ENCODE results near the gene CTXN3. TPM values are rescaled to one million over a fixed set of nuclear protein-coding genes. Genes with fewer than 3 reads are reported as not detected.

The CTXN3 gene
- total and polyA plus RNA-seq, 10 of the 15 experiments (the other 5 are each of a cell fraction or from before 2014, with no cell fraction given): not detected

DNA sequence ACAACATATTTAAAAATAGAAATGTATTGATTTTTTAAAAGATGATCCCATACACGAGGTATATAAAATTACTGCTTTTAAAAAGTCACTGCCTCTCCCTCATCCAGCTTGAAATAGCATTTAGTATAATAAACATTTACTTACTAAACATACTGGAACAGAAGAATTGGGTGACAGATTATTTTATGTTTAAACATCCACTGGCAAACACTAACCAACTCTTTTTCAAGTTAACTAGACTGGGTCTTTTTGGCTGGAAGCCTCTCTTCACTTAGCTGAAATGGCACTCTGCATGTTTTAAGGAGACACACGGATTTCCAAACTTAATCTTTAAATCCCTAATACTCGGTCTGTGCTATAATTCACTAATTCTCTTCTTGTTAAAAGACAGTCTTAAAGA lies 19.0 kb downstream of the CTXN3 start:
- Histone ChIP-seq H3K79me2 (ENCODE audit: control insufficient read depth, insufficient read depth, low read length) (no peaks in the 10 kb centered on the region), H2AFZ (ENCODE audit: control insufficient read depth, low read depth, low read length) (no peak overlapping the region), H3K9me3 (replicated peaks; ENCODE audit: control insufficient read depth, insufficient read depth, low read length) (no peaks in the 10 kb centered on the region), H3K4me2 (ENCODE audit: control insufficient read depth, insufficient read depth) (no peak overlapping the region), H3K27ac (ENCODE audit: control insufficient read depth, insufficient read depth) (no peak overlapping the region), H3K36me3 (ENCODE audit: control insufficient read depth in 2 of 2, insufficient read depth in 2 of 2, low read length in 1 of 2) (no peaks in the 10 kb centered on the region), H3K27me3 (replicated peaks in 1 of 2; ENCODE audit: control insufficient read depth in 2 of 2, insufficient read depth in 2 of 2, low read length in 1 of 2) (no peaks in the 10 kb centered on the region), H3K9ac (ENCODE audit: control insufficient read depth, insufficient read depth, low read length) (no peak overlapping the region), H3K4me1 (ENCODE audit: control insufficient read depth, insufficient read depth, low read length) (no peaks in the 10 kb centered on the region), H4K20me1 (ENCODE audit: control insufficient read depth, insufficient read depth) (no peaks in the 10 kb centered on the region), H3K4me3 (no peak overlapping the region)
- TF ChIP-seq CHD2 (IDR thresholded peaks at IDR 0.05; ENCODE audit: borderline replicate concordance, low read depth, low read length) (no peak), EGR1 (IDR thresholded peaks at IDR 0.05; ENCODE audit: borderline replicate concordance in 1 of 2, low read depth in 2 of 2, low read length in 2 of 2) (no peak)
- ChIA-PET CTCF (no interaction called here), POLR2A (no interaction called here), SMC1A (ENCODE audit: uncharacterized antibody, unreplicated experiment) (interaction anchor here (0.7 to 3.2 kb wide), 5 partner anchors 9 to 97 kb away, joined by 3 to 11 read pairs (median 4); no protein-coding TSS in a partner anchor), RAD21 (ENCODE audit: unreplicated experiment) (no interaction called here)
- in situ Hi-C loops (cut with MboI): no loop called here
- ATAC-seq: no peak
- WGBS (ENCODE audit: insufficient coverage, insufficient replicate concordance, low lambda C conversion rate, missing lambda C conversion rate): 2% methylated on average over 3 of the region's 3 CpGs
- intact Hi-C loops (cut with micrococcal nuclease; ENCODE audit: unreplicated experiment): no loop called here
- DNase-seq (ENCODE audit: low read depth, low spot score): no peak
- BruUV-seq (replicated peaks): no TSS peak
- FAIRE-seq: no peak

DNA sequence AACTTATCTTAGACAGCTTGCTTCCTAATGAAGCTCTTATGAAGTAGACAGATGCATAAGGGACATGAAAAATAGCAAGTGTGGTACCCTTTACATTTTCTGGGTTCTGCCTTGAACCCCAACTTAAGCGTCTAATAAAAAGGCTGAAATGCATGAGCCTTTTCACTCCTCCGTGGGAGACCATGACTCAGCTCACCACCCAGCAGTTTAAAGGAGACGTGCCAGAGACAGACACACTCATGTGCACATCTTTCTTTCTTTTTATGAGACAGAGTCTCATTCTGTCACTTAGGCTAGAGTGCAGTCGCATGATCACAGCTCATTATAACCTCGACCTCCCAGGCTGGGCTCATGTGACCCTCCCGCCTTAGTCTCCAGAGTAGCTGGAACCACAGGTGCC lies 22.3 kb downstream of the CTXN3 start:
- Histone ChIP-seq H4K20me1 (ENCODE audit: control insufficient read depth, insufficient read depth) (no peaks in the 10 kb centered on the region), H2AFZ (ENCODE audit: control insufficient read depth, low read depth, low read length) (no peak overlapping the region), H3K4me1 (ENCODE audit: control insufficient read depth, insufficient read depth, low read length) (no peaks in the 10 kb centered on the region), H3K4me3 (no peak overlapping the region), H3K27me3 (replicated peaks in 1 of 2; ENCODE audit: control insufficient read depth in 2 of 2, insufficient read depth in 2 of 2, low read length in 1 of 2) (no peaks in the 10 kb centered on the region), H3K36me3 (ENCODE audit: control insufficient read depth in 2 of 2, insufficient read depth in 2 of 2, low read length in 1 of 2) (no peaks in the 10 kb centered on the region), H3K4me2 (ENCODE audit: control insufficient read depth, insufficient read depth) (no peak overlapping the region), H3K9ac (ENCODE audit: control insufficient read depth, insufficient read depth, low read length) (no peak overlapping the region), H3K27ac (ENCODE audit: control insufficient read depth, insufficient read depth) (no peak overlapping the region), H3K9me3 (replicated peaks; ENCODE audit: control insufficient read depth, insufficient read depth, low read length) (no peaks in the 10 kb centered on the region), H3K79me2 (ENCODE audit: control insufficient read depth, insufficient read depth, low read length) (no peaks in the 10 kb centered on the region)
- DNase-seq (ENCODE audit: low read depth, low spot score) (no peak), ATAC-seq (no peak), FAIRE-seq (no peak)
- no TSS peak for BruUV-seq (replicated peaks)
- TF ChIP-seq CREB1 (IDR thresholded peaks at IDR 0.05; ENCODE audit: low read depth): no peak
- TF ChIP-seq NFIC (IDR thresholded peaks at IDR 0.05; ENCODE audit: low read depth, low read length): no peak
- no peak for TF ChIP-seq PAX5 (IDR thresholded peaks at IDR 0.05; ENCODE audit: borderline replicate concordance, low read depth, low read length)
- TF ChIP-seq POLR2AphosphoS2 (IDR thresholded peaks at IDR 0.05; ENCODE audit: low read depth, low read length): no peak
- TF ChIP-seq ZNF274 (IDR thresholded peaks at IDR 0.05; ENCODE audit: insufficient read depth, insufficient read length): no peak
- no peak for TF ChIP-seq MXI1 (IDR thresholded peaks at IDR 0.05; ENCODE audit: low read depth, low read length)
- no peak for TF ChIP-seq TAF1 (IDR thresholded peaks at IDR 0.05; ENCODE audit: borderline replicate concordance, low read depth, low read length)
- no peak for TF ChIP-seq MTA2 (IDR thresholded peaks at IDR 0.05; ENCODE audit: low read depth)
- TF ChIP-seq NRF1 (conservative IDR thresholded peaks at IDR 0.05; ENCODE audit: low read depth, low read length): no peak
- TF ChIP-seq HDAC2 (IDR thresholded peaks at IDR 0.05): no peak
- no peak for TF ChIP-seq IKZF1 (conservative IDR thresholded peaks at IDR 0.05)
- TF ChIP-seq KAT2A (conservative IDR thresholded peaks at IDR 0.05; ENCODE audit: control insufficient read depth, low read depth, low read length): no peak
- TF ChIP-seq JUNB (IDR thresholded peaks at IDR 0.05): no peak
- TF ChIP-seq DPF2 (IDR thresholded peaks at IDR 0.05): no peak
- no peak for TF ChIP-seq NR2C1 (IDR thresholded peaks at IDR 0.05)
- RAD21 ChIA-PET (ENCODE audit: unreplicated experiment): no interaction called here
- intact Hi-C loops (cut with micrococcal nuclease; ENCODE audit: unreplicated experiment) (no loop called here), in situ Hi-C loops (cut with MboI) (no loop called here)
- SMC1A ChIA-PET (ENCODE audit: uncharacterized antibody, unreplicated experiment): interaction anchor here (0.6 to 1.0 kb wide), 3 partner anchors 10 to 108 kb away, joined by 3 to 5 read pairs (median 3); no protein-coding TSS in a partner anchor
- CTCF ChIA-PET: no interaction called here
- POLR2A ChIA-PET: interaction anchor here (0.6 kb wide), 1 partner anchor 75 kb away, joined by 3 read pairs; no protein-coding TSS in a partner anchor
- WGBS (ENCODE audit: insufficient coverage, insufficient replicate concordance, low lambda C conversion rate, missing lambda C conversion rate): 52% methylated on average over 6 of the region's 6 CpGs
